Panc1 (cell line): Measurements from ENCODE around the gene ATF6B. TPM values are rescaled to one million over a fixed set of nuclear protein-coding genes. Genes with fewer than 3 reads are reported as not detected.

ENCODE experiments used
- ATAC-seq: fragments of 200-7000 bp; cut with Tn5 transposase; 2 replicates; pipeline ENCODE4 v1.9.1; 2020; ENCODE audit warnings: mild to moderate bottlenecking, moderate library complexity
- BruUV-seq: library from RNA; stranded (reverse); fragments of 400-500 nt; replicated peaks from 2 replicates; lab custom pipeline; 2021; lab: Mats Ljungman, UMichigan
- CTCF ChIA-PET: fragments of 300-600 bp; sonication (Branson Sonifier 250); formaldehyde crosslinking; loops from one replicate; lab custom pipeline; 2022; ENCODE audit warnings: antibody characterized with exemption; lab: Charles Lee
- POLR2A ChIA-PET: fragments of 300-600 bp; sonication (Branson Sonifier 250); formaldehyde crosslinking; loops from one replicate; lab custom pipeline; 2022; ENCODE audit warnings: antibody characterized with exemption; lab: Charles Lee
- DNase-seq: peaks from one replicate; pipeline ENCODE4 v3.0.0-alpha.2; 2010; ENCODE audit warnings: low read depth, low spot score
- H3K27ac ChIP-seq: 2 replicates; pipeline ENCODE4 v1.5.1; 2011; ENCODE audit warnings: mild to moderate bottlenecking, low read length, inconsistent platforms
- H3K27me3 ChIP-seq: fragments of 200-500 bp; sonication (Bioruptor generic); 2 replicates; pipeline ENCODE4 v1.6.0; 2014; ENCODE audit warnings: low read length, inconsistent platforms; ENCODE audit not compliant: control insufficient read depth, insufficient read depth
- H3K36me3 ChIP-seq: fragments of 200-500 bp; sonication (Bioruptor generic); 2 replicates; pipeline ENCODE4 v1.5.1; 2014; ENCODE audit warnings: inconsistent platforms, mild to moderate bottlenecking, low read length, moderate library complexity; ENCODE audit not compliant: control insufficient read depth, insufficient read depth
- H3K4me1 ChIP-seq: 2 replicates; pipeline ENCODE4 v1.5.1; 2011; ENCODE audit warnings: inconsistent platforms, mild to moderate bottlenecking, low read length, moderate library complexity; ENCODE audit not compliant: control insufficient read depth, insufficient read depth
- H3K4me3 ChIP-seq, 2 experiments: 2 replicates each; pipeline ENCODE4 v1.5.1; 2011 to 2012; ENCODE audit warnings: low read depth in 2 of 2, low read length in 2 of 2, mild to moderate bottlenecking in 2 of 2, inconsistent platforms in 1 of 2, moderate library complexity in 1 of 2
- H3K9me3 ChIP-seq: fragments of 200-500 bp; sonication (Bioruptor generic); 2 replicates; pipeline ENCODE4 v1.5.1; 2014; ENCODE audit warnings: low read depth, mild to moderate bottlenecking, inconsistent platforms, low read length, moderate library complexity; ENCODE audit not compliant: control insufficient read depth, insufficient read depth
- POLR2AphosphoS5 ChIP-seq: IDR thresholded peaks from 2 replicates; pipeline ENCODE4 v1.6.1; 2012; ENCODE audit warnings: mild to moderate bottlenecking, low read depth, low read length, moderate library complexity
- SIN3A ChIP-seq: IDR thresholded peaks from 2 replicates; pipeline ENCODE4 v1.6.1; 2012; ENCODE audit warnings: low read depth, mild to moderate bottlenecking, low read length, moderate library complexity, borderline replicate concordance; ENCODE audit not compliant: insufficient read depth
- TCF7L2 ChIP-seq: IDR thresholded peaks from 2 replicates; pipeline ENCODE4 v1.6.1; 2011; ENCODE audit warnings: mild to moderate bottlenecking, low read depth, low read length, inconsistent platforms
- in situ Hi-C: cut with HindIII; loops from 2 replicates; pipeline ENCODE4 v1.10.0; 2016; ENCODE audit warnings: low sequenced_read_pairs, low pct_unique_long_range_greater_than_20kb
- intact Hi-C: fragments of 100-400 bp; cut with micrococcal nuclease; formaldehyde crosslinking; loops from one replicate; pipeline ENCODE4 v1.10.0; 2022; ENCODE audit not compliant: unreplicated experiment
- total RNA-seq: library from RNA; stranded (reverse); gene quantifications from one replicate; pipeline ENCODE4 v1.2.1, GENCODE V29; 2021; ENCODE audit not compliant: unreplicated experiment
- TF ChIP-seq, protein P1 (sequence below): fragments of 450-650 bp; IDR thresholded peaks from 2 replicates; pipeline ENCODE4 v1.5.1; 2017; ENCODE audit warnings: mild to moderate bottlenecking
- TF ChIP-seq, protein P2 (sequence below), 2 experiments: IDR thresholded peaks; 2 replicates each; pipeline ENCODE4 v1.6.1; 2011 to 2012; ENCODE audit warnings: low read depth in 2 of 2, control low read depth in 1 of 2, low read length in 1 of 2, mild to moderate bottlenecking in 1 of 2, moderate library complexity in 1 of 2; ENCODE audit not compliant: insufficient read depth in 1 of 2

The ATF6B gene
- total RNA-seq, 1 experiment from 2014 or later, result 127 TPM

- no peak overlapping the region for H3K4me3 ChIP-seq
- no TSS peak for BruUV-seq
- H3K4me1 ChIP-seq, result no peaks in the 10 kb centered on the region
- POLR2A ChIA-PET, result no interaction called here
- in situ Hi-C loops (no loop called here), intact Hi-C loops (no loop called here)
- no peaks in the 10 kb centered on the region for H3K9me3 ChIP-seq
- DNase-seq (no peak), ATAC-seq (no peak; the same call in 1 of the 2 replicates)
- CTCF ChIA-PET, result no interaction called here
- H3K27me3 ChIP-seq, result no peaks in the 10 kb centered on the region
- H3K27ac ChIP-seq, result no peak overlapping the region
- 0 out of 2 replicates have a peak, but pooled peaks cover under 1% of the 10 kb centered on the region for H3K36me3 ChIP-seq
- no peak for TF ChIP-seq POLR2AphosphoS5
- no peak for TF ChIP-seq TCF7L2
- TF ChIP-seq SIN3A, result no peak
Observed at GRCh38 chr6:32166411-32167061, 38.5 kb upstream of the ATF6B start.

DNA sequence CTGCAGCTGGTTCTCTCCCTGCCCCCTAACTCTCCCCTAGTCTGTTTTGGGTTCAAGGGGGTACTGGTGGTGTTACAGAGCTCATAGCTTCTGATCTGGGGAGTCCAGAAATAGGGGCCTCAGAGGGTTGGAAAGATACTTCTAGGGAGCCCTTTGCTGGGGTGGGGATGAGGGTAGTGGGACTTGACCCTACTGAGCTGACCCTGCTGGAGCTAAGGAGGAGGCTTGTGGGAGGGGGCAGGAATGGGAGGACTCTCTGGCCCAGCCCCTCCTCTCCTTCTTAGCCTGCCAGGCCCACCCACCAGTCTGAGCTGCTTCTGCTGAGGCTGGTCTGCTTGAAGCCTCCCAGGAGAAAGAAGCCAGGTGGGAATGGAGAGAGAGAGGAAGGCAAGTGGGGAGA, 36.2 kb upstream of the ATF6B start, which contains the start of gene EGFL8:
Gene EGFL8 (plus strand): TSS at position 301 of the 400 bp plus-strand sequence. CDS start 1,571 bp downstream, outside the sequence.
- H3K4me1 ChIP-seq, result no peaks in the 10 kb centered on the region
- no peaks in the 10 kb centered on the region for H3K27me3 ChIP-seq
- ATAC-seq (no peak), DNase-seq (no peak)
- in situ Hi-C loops (no loop called here), intact Hi-C loops (no loop called here)
- H3K36me3 ChIP-seq, result no peaks in the 10 kb centered on the region
- POLR2A ChIA-PET, result no interaction called here
- no peaks in the 10 kb centered on the region for H3K9me3 ChIP-seq
- CTCF ChIA-PET, result interaction anchor here (0.7 kb wide), 1 partner anchor 13 kb away, joined by 3 read pairs; no protein-coding TSS in a partner anchor
- TF ChIP-seq, protein P1, sequence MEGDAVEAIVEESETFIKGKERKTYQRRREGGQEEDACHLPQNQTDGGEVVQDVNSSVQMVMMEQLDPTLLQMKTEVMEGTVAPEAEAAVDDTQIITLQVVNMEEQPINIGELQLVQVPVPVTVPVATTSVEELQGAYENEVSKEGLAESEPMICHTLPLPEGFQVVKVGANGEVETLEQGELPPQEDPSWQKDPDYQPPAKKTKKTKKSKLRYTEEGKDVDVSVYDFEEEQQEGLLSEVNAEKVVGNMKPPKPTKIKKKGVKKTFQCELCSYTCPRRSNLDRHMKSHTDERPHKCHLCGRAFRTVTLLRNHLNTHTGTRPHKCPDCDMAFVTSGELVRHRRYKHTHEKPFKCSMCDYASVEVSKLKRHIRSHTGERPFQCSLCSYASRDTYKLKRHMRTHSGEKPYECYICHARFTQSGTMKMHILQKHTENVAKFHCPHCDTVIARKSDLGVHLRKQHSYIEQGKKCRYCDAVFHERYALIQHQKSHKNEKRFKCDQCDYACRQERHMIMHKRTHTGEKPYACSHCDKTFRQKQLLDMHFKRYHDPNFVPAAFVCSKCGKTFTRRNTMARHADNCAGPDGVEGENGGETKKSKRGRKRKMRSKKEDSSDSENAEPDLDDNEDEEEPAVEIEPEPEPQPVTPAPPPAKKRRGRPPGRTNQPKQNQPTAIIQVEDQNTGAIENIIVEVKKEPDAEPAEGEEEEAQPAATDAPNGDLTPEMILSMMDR, result no peak
- TF ChIP-seq, protein P2, sequence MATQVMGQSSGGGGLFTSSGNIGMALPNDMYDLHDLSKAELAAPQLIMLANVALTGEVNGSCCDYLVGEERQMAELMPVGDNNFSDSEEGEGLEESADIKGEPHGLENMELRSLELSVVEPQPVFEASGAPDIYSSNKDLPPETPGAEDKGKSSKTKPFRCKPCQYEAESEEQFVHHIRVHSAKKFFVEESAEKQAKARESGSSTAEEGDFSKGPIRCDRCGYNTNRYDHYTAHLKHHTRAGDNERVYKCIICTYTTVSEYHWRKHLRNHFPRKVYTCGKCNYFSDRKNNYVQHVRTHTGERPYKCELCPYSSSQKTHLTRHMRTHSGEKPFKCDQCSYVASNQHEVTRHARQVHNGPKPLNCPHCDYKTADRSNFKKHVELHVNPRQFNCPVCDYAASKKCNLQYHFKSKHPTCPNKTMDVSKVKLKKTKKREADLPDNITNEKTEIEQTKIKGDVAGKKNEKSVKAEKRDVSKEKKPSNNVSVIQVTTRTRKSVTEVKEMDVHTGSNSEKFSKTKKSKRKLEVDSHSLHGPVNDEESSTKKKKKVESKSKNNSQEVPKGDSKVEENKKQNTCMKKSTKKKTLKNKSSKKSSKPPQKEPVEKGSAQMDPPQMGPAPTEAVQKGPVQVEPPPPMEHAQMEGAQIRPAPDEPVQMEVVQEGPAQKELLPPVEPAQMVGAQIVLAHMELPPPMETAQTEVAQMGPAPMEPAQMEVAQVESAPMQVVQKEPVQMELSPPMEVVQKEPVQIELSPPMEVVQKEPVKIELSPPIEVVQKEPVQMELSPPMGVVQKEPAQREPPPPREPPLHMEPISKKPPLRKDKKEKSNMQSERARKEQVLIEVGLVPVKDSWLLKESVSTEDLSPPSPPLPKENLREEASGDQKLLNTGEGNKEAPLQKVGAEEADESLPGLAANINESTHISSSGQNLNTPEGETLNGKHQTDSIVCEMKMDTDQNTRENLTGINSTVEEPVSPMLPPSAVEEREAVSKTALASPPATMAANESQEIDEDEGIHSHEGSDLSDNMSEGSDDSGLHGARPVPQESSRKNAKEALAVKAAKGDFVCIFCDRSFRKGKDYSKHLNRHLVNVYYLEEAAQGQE (IDR thresholded peaks at IDR 0.05; ENCODE audit: insufficient read depth in 1 of 2, low read depth in 2 of 2, low read length in 1 of 2), result no peak
- TF ChIP-seq SIN3A (no peak), TCF7L2 (no peak), POLR2AphosphoS5 (no peak)
- no peak within 1 kb of the TSS for H3K27ac ChIP-seq
- no peak within 1 kb of the TSS for H3K4me3 ChIP-seq
- no TSS peak for BruUV-seq
